Muscle layer of colon (tissue), 2 donors: ENCODE results near the gene ZNF365.
"Not testable (repeated sequence)": the region's sequence is repeated elsewhere in the genome, so short reads cannot be mapped to it uniquely, and the experiment has no call there.

Source experiments
- H3K27ac ChIP-seq: one replicate; pipeline ENCODE4 v1.7.0; 2013; ENCODE audit warnings: low read depth, mild to moderate bottlenecking, low read length, moderate library complexity
- H3K27me3 ChIP-seq, 2 donors: one replicate each; pipeline ENCODE4 v1.7.0; 2013; ENCODE audit warnings: low read length in 2 of 2, mild to moderate bottlenecking in 2 of 2; ENCODE audit not compliant: insufficient read depth in 2 of 2, control insufficient read depth in 1 of 2
- H3K36me3 ChIP-seq: one replicate; pipeline ENCODE4 v1.7.0; 2013; ENCODE audit warnings: mild to moderate bottlenecking, low read length; ENCODE audit not compliant: insufficient read depth
- H3K4me1 ChIP-seq: one replicate; pipeline ENCODE4 v1.7.0; 2013; ENCODE audit warnings: mild to moderate bottlenecking, low read length; ENCODE audit not compliant: insufficient read depth
- H3K4me3 ChIP-seq, 2 donors: one replicate each; pipeline ENCODE4 v1.7.0; 2013; ENCODE audit warnings: low read length in 2 of 2, low read depth in 1 of 2, mild to moderate bottlenecking in 1 of 2, moderate library complexity in 1 of 2
- H3K9ac ChIP-seq: one replicate; pipeline ENCODE4 v1.7.0; 2013; ENCODE audit warnings: low read length
- H3K9me3 ChIP-seq: one replicate; pipeline ENCODE4 v1.7.0; 2013; ENCODE audit warnings: mild to moderate bottlenecking, low read length
- donor health status: abdominal sarcoma.
- donor health status: Adenocarcinoma of cecum.

Gene ZNF365

GRCh38 chr10:62348029-62348428 lies 26.1 kb upstream of the ZNF365 start:
- no peaks in the 10 kb centered on the region for H3K27me3 ChIP-seq
- no peaks in the 10 kb centered on the region for H3K36me3 ChIP-seq
- H3K4me1 ChIP-seq: no peaks in the 10 kb centered on the region
- H3K9ac ChIP-seq: no peak overlapping the region
- no peaks in the 10 kb centered on the region for H3K9me3 ChIP-seq
- no peak overlapping the region for H3K27ac ChIP-seq
- no peak overlapping the region for H3K4me3 ChIP-seq

GRCh38 chr10:62352356-62352970 lies 21.7 kb upstream of the ZNF365 start:
- no peak overlapping the region for H3K27ac ChIP-seq
- H3K36me3 ChIP-seq: no peaks in the 10 kb centered on the region
- no peak overlapping the region for H3K9ac ChIP-seq
- H3K9me3 ChIP-seq: no peaks in the 10 kb centered on the region
- no peak overlapping the region for H3K4me3 ChIP-seq
- no peaks in the 10 kb centered on the region for H3K27me3 ChIP-seq
- no peaks in the 10 kb centered on the region for H3K4me1 ChIP-seq

- Histone ChIP-seq H3K9me3 (no peaks in the 10 kb centered on the region), H3K36me3 (no peaks in the 10 kb centered on the region), H3K4me1 (no peaks in the 10 kb centered on the region), H3K27ac (no peak overlapping the region), H3K4me3 (no peak overlapping the region), H3K27me3 (no peaks in the 10 kb centered on the region), H3K9ac (no peak overlapping the region)
Observed at GRCh38 chr10:62354916-62355315, 19.3 kb upstream of the ZNF365 start.

GRCh38 chr10:62356447-62356846 lies 17.7 kb upstream of the ZNF365 start:
- Histone ChIP-seq H3K4me3 (no peak overlapping the region), H3K36me3 (no peaks in the 10 kb centered on the region), H3K9ac (no peak overlapping the region), H3K27me3 (no peaks in the 10 kb centered on the region), H3K27ac (no peak overlapping the region), H3K4me1 (no peaks in the 10 kb centered on the region), H3K9me3 (no peaks in the 10 kb centered on the region)

- not testable (repeated sequence) for H3K9ac ChIP-seq, H3K9me3 ChIP-seq, H3K27me3 ChIP-seq, H3K36me3 ChIP-seq, H3K4me1 ChIP-seq, H3K4me3 ChIP-seq, H3K27ac ChIP-seq
Observed at GRCh38 chr10:62358151-62358550, 16.0 kb upstream of the ZNF365 start.

- Histone ChIP-seq H3K27me3 (peaks cover 0 to 3% of the 10 kb centered on the region in 2 donors), H3K9ac (no peak overlapping the region), H3K36me3 (no peaks in the 10 kb centered on the region), H3K9me3 (no peaks in the 10 kb centered on the region), H3K4me1 (peaks cover 5% of the 10 kb centered on the region), H3K27ac (no peak overlapping the region), H3K4me3 (peak overlapping the region; percentile 31 to 38)
Observed at GRCh38 chr10:62373639-62373994, 552 bp upstream of the ZNF365 start.

GRCh38 chr10:62374862-62375710 lies 917 bp downstream of the ZNF365 start:
- Histone ChIP-seq H3K27me3 (peaks cover 0 to 3% of the 10 kb centered on the region in 2 donors), H3K4me1 (peaks cover 5% of the 10 kb centered on the region), H3K9ac (no peak overlapping the region), H3K36me3 (no peaks in the 10 kb centered on the region), H3K27ac (no peak overlapping the region), H3K4me3 (no peak overlapping the region), H3K9me3 (no peaks in the 10 kb centered on the region)

GRCh38 chr10:62376071-62377025 lies 2.2 kb downstream of the ZNF365 start:
- no peak overlapping the region for H3K4me3 ChIP-seq
- H3K27ac ChIP-seq: no peak overlapping the region
- H3K9me3 ChIP-seq: no peaks in the 10 kb centered on the region
- peaks cover 0 to 3% of the 10 kb centered on the region in 2 donors for H3K27me3 ChIP-seq
- no peak overlapping the region for H3K9ac ChIP-seq
- H3K36me3 ChIP-seq: no peaks in the 10 kb centered on the region
- H3K4me1 ChIP-seq: peaks cover 5% of the 10 kb centered on the region

GRCh38 chr10:62377026-62377415 lies 2.9 kb downstream of the ZNF365 start:
- Histone ChIP-seq H3K9me3 (no peaks in the 10 kb centered on the region), H3K4me1 (peaks cover 5% of the 10 kb centered on the region), H3K27ac (no peak overlapping the region), H3K9ac (no peak overlapping the region), H3K36me3 (no peaks in the 10 kb centered on the region), H3K4me3 (no peak overlapping the region), H3K27me3 (no peaks in the 10 kb centered on the region)

GRCh38 chr10:62377966-62378365 lies 3.8 kb downstream of the ZNF365 start:
- H3K36me3 ChIP-seq: no peaks in the 10 kb centered on the region
- H3K4me3 ChIP-seq: no peak overlapping the region
- peaks cover 5% of the 10 kb centered on the region for H3K4me1 ChIP-seq
- H3K9me3 ChIP-seq: no peaks in the 10 kb centered on the region
- no peak overlapping the region for H3K27ac ChIP-seq
- H3K9ac ChIP-seq: no peak overlapping the region
- H3K27me3 ChIP-seq: no peaks in the 10 kb centered on the region

GRCh38 chr10:62378877-62379276 lies 4.7 kb downstream of the ZNF365 start:
- not testable (repeated sequence) for H3K27ac ChIP-seq, H3K27me3 ChIP-seq, H3K9ac ChIP-seq, H3K36me3 ChIP-seq, H3K4me1 ChIP-seq, H3K4me3 ChIP-seq, H3K9me3 ChIP-seq
